Cardiac ventricle fibroblast (primary cell): ENCODE measurements around the gene APOB. TPM values are rescaled to one million over a fixed set of nuclear protein-coding genes. Genes with fewer than 3 reads are reported as not detected.

Experiments
- total RNA-seq: library from RNA; depleted of rRNA; stranded (reverse); fragments of >200 nt; gene quantifications from 2 replicates; pipeline ENCODE4 v1.2.3, GENCODE V29; 2015

The APOB gene
- total RNA-seq: 0.39 and 0.56 TPM in 2 replicates

GRCh38 chr2:21043744-21044532, at the start of gene APOB:
Gene APOB, minus strand, starts transcription at chr2:21044073. Its CDS starts 128 bp downstream, at chr2:21043945.

Other genes starting within 250 kb of the APOB start
- gene LDAH, start 221.0 kb downstream of the APOB start, total RNA-seq: 11.5 and 16.2 TPM in 2 replicates
- gene TDRD15, start 79.9 kb upstream of the APOB start, total RNA-seq: not detected in 2 replicates